HG03175 (cell line): Measurements from ENCODE around the gene CERS2.
"Not testable (repeated sequence)": the region's sequence is repeated elsewhere in the genome, so short reads cannot be mapped to it uniquely, and the experiment has no call there.

Source experiments
- ATAC-seq: cut with Tn5 transposase; IDR thresholded peaks from one replicate; pipeline ENCODE4 v1.9.1; 2021; ENCODE audit warnings: mild to moderate bottlenecking, moderate library complexity; ENCODE audit not compliant: unreplicated experiment

CERS2 gene

DNA sequence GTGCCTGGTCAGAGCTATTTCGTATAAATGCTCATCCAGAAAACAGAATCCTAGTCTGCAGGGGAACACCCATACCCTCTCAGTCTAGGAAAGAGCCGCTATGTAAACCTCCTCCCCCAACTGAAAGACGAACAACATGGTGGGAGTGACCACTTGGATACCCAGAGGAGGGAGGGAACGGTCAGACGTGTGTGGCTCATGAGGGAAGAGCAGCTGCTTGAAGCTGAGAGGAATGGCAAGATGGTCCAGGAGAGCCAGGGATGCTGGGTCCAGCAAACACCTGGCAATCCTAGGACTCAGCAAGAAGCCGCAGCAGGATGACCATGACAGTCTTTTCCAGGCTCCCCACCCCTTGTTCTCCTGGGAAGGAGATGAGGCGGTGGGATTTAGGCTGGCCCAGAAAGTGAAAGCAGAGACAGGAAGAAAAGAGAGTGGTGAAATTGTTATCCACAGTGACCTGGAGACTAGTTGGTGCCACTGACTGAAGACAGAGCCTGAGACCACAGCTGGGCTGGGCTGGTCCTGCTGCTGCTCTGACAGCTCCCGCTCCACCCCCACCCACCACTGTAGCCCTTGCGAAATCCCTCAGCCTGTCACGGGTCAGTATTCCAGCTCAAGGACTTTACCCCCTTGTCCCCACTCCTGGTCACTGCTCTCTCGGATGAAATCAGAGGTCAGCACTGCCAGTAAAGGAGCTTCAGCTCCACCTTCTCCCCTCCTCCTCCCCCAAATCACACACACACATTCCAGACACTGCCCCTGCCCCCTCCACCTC is 3.6 kb downstream of the CERS2 start:
- ATAC-seq: no peak

GRCh38 chr1:150969626-150970025 is 5.0 kb downstream of the CERS2 start:
- no peak for ATAC-seq

DNA sequence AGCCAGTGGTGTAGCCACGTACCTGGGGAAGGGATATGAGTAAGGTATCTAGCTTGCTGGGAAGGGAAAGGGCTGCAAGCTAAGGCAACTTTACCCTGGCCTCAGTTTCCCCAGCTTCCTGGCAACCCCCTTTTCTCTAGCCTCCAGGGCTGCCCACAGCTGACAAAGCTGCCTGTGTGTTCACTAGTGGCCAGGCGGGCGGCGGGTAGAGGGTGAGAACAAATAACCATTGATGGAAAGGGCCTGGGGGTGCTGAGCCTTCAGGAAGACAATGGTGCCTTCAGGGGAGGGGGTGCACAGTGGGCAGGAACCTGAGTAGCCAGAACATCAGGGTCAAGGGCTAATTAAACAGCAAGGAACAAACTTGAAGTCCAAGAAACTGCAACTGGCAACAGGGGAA is 6.1 kb downstream of the CERS2 start:
- no peak for ATAC-seq

DNA sequence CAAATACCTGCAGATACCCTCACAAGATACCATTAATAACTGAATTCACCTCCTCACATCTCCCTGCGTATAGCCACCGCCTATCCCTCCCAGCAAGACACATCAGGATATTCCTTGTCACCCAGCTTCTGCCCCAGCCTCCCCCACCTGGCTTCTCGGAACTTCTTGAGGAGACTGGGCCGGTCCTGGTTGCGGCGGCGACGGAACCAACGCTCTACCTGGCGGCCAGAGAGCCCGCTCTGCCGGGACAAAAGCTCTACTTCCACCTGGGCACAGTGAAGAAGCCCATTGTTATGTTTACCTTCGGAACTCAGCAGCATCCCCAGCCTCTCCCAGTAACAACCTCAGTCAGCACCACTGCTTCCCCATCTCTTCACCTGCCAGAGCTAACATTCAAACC is 6.7 kb downstream of the CERS2 start:
- ATAC-seq: no peak

- ATAC-seq: no peak
Observed at GRCh38 chr1:150966011-150966410, 8.6 kb downstream of the CERS2 start.

DNA sequence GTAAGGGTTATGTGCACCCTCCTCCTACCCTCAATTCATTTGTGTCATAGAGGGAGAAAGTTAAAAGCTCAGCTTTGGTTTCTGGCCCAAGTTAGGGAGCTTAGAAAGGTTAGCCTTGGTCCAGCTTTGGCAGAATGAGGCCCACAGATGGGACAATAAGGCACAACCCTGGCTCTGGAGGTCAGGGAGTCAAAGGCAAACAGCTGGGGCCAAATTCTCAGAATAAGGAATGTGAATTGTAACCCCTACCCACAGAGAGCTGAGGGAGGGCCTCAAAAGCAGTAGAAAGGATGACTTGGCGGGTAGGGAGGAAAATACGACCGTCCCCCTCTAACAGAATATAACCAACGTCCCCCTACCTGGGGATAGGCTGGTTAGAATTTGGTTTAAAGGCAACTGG is 9.0 kb downstream of the CERS2 start:
- no peak for ATAC-seq

GRCh38 chr1:150964164-150964489 is 10.5 kb downstream of the CERS2 start:
- no peak for ATAC-seq

DNA sequence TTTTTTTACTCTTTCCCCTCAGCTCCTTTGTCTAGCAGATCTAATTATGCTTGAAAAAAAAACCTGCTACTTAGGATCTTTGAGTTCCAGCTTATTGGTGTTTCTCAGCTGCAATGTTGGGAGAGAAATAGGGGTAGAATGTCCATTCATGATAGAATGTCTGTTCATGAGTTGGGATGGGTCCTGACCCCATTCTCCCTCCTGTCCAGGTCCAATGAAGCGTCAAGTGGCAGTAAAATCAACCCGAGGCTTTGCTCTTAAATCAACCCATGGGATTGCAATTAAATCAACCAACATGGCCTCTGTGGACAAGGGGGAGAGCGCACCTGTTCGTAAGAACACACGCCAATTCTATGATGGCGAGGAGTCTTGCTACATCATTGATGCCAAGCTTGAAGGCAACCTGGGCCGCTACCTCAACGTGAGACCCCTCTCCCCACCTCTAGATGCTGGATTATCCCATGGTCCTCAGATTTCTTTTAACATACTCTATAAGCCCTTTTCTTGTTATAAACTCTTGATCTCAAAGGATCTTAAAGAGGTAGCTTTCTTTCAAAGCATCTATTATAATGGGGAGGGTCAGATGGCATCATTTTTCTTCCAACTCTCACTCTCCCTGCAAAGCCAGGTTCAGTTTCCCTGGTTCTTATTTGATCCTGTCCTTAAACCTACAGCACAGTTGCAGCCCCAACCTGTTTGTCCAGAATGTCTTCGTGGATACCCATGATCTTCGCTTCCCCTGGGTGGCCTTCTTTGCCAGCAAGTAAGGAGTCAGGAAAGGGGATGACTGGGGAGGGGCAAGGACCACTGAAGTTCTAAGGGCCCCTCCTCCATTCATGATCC is 11.1 kb downstream of the CERS2 start:
- ATAC-seq: no peak

DNA sequence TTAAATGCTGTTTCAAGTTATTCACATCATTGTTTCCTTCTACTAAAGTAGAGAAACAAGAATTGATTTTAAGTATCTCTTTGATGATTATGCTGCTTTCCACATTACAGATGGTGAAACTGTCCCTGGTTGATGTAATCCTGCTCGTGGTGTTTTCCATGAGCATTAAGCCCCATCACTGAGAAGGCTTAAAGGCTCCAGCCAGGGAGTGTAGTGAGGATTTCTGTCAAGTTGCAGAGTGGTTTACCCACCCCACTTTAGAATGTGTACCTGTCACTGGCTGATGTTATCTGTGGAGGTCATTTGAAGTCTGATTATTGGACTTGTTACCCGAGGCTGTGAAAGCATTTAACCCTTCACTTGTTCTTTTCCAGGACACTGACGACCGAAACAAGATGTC is 12.9 kb downstream of the CERS2 start:
- ATAC-seq: no peak

GRCh38 chr1:150960646-150961045 is 14.0 kb downstream of the CERS2 start:
- ATAC-seq: no peak

DNA sequence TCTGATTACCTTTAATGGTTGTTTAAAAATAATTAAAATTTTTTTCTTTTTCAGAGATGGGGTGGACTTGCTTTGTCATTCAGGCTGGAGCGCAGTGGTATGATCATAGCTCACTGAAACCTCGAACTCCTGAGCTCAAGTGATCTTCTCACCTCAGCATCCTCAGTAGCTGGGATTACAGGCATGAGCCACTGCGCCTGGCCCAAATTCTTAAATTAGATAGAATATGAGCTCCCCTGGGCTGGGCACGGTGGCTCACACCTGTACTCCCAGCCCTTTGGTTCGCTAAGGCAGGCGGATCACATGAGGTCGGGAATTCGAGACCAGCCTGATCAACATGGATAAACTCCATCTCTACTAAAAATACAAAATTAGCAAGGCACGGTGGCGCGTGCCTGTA is 17.0 kb downstream of the CERS2 start:
- no peak for ATAC-seq

DNA sequence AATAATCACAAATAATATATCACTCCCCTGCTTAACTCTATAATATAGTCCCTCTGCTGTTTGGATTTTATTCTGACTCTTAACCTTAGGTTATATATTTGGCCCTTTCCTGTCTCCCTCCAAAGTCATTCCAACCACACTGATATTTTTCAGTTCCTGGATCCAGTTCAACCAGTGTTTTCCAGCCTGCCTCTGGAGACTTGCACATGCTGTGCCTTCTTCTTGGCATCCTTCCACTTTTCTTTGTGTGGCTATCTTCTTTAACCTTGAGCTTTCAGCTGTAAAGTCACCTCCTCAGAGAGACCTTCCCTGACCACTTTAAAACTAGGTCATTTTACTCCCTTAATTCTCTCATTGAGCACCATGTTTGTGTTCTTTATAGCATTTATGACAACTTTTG is 19.4 kb downstream of the CERS2 start:
- ATAC-seq: no peak

- no peak for ATAC-seq
Observed at GRCh38 chr1:150954708-150955107, 19.9 kb downstream of the CERS2 start.

- ATAC-seq: no peak
Observed at GRCh38 chr1:150944856-150945255, 29.8 kb downstream of the CERS2 start.

DNA sequence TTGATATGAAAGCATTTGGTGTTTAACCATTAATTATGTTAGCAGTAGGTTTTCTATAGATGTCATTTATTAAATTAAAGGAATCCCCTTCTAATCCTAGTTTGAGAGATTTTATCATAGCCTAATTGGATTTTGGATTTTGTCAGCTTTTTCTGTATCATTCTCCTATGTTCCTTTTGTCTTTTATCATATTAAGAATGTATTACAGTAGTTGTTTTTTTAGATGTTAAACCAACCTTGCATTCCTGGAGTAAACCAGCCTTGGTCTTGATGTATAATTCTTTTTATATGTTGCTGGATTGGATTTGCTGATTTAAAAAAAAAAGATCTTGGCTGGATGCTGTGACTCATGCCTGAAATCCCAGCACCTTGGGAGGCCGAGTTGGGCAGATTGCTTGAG is 42.9 kb downstream of the CERS2 start:
- ATAC-seq: no peak

GRCh38 chr1:150928775-150929174 is 45.9 kb downstream of the CERS2 start:
- not testable (repeated sequence) for ATAC-seq

- no peak for ATAC-seq
Observed at GRCh38 chr1:150928286-150928685, 46.3 kb downstream of the CERS2 start.

DNA sequence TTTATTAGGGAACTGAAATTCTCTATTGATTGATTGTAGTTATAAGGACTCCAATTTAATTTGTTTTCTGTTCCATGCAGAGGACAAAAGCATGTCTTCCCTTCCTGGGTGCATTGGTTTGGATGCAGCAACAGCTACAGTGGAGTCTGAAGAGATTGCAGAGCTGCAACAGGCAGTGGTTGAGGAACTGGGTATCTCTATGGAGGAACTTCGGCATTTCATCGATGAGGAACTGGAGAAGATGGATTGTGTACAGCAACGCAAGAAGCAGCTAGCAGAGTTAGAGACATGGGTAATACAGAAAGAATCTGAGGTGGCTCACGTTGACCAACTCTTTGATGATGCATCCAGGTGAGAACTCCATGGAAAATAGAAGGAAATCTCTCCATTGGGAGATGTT is 47.0 kb downstream of the CERS2 start:
- ATAC-seq: no peak

DNA sequence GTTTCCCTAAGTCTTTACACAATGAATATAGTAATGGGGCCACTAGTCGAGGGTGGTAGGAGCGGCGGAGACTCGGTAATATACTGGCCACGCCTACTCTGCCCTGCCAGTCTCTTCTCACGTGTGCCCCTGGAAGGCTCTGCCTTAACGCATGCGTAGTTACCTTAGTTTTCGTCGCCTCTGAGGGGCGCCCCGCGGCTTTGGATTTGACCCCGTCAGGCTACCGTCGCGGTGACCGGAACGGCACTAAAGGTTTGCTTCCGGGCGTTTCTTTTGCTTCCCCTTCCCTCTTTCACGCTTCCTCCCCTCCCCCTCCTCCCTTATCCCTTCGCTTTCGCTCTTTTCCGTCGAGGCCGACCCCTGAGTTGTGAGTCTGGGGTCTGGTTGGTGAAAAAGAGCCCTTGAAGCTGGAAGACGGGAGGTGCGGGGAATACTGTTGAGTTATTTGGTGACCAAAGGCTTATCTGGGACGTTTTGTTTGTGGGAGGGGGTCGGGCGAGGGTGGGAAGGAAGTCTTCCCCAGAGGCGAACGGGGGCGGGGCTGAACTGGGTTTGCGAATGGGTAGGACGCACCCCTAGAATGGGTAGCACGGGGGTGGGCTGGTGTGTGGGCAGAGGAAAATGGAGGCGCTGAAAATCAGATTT is 48.4 kb downstream of the CERS2 start, which contains the start of gene SETDB1:
SETDB1 (plus strand) TSS at position 267 of the 645 bp plus-strand sequence. CDS start 1,352 bp downstream, outside the sequence.
- ATAC-seq: peak; percentile 91

GRCh38 chr1:150925080-150925479 is 49.6 kb downstream of the CERS2 start:
- ATAC-seq: no peak

DNA sequence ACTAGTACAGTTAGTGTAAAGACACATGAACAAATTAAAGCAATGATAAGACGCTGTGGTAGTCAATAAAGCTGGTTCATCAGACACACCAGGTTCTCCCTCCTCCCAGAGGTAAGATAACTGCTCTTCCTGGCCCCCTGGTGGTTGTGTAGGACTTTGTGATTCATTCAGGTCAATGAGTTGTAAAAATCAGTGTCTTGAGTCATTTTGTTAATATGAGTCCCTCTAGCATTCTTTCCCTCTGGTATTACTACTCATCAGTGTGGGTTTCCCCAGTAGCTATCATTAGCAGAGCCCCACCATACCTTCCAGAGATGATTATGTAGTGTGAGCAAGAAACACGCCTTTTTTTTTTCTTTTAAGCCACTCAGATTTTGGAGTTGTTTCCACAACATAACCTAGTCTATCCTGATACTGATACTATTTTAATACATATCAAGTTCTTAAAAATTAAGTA is 52.1 kb downstream of the CERS2 start:
- ATAC-seq: peak; percentile 46

DNA sequence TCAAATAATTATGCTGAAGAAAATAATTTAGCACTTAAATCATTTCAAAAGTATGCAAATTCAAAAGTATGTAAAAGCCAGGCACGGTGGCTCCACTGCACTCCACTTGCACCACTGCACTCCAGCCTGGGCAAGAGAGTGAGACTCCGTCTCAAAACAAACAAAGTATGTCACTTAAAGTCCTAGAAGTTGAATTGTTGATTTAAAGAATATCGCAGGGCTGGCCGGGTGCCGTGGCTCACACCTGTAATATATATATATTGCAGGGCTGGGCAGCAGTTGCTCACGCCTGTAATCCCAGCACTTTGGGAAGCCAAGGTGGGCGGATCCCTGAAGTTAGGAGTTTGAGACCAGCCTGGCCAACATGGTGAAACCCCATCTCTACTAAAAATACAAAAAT is 57.2 kb downstream of the CERS2 start:
- no peak for ATAC-seq
